SHP77 (cell line): ENCODE measurements around the gene HACD2.
"Not testable (repeated sequence)": the region's sequence is repeated elsewhere in the genome, so short reads cannot be mapped to it uniquely, and the experiment has no call there.

ENCODE experiments used
- DNase-seq, 2 experiments: peaks; one replicate each; lab custom pipeline; 2025; lab: John Stamatoyannopoulos, UW

The HACD2 gene

DNA sequence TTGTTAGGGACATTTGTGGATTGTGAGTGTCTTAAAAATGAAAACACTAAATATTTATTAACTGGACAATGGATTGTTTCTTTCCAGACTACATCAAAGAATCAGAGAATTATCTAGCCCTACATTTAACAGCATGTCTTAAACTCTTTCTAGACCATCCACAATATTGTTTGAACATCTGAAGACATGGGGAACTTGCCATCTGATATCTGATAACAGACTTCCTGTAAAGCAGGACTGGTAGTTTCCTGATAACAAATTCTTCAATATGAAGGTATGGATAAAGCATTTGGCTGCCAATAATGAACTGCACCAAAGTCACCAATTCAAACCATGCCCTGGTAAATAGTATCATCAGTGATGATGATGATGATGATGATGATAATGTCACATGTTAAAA is 26.2 kb upstream of the HACD2 start:
- DNase-seq = no peak

- no peak for DNase-seq
These were observed 25.5 kb upstream of the HACD2 start for GRCh38 chr3:123610331-123610730.

- no peak for DNase-seq
These were observed 24.2 kb upstream of the HACD2 start for GRCh38 chr3:123609063-123609462.

GRCh38 chr3:123608263-123608937 is 23.5 kb upstream of the HACD2 start:
- no peak for DNase-seq

DNA sequence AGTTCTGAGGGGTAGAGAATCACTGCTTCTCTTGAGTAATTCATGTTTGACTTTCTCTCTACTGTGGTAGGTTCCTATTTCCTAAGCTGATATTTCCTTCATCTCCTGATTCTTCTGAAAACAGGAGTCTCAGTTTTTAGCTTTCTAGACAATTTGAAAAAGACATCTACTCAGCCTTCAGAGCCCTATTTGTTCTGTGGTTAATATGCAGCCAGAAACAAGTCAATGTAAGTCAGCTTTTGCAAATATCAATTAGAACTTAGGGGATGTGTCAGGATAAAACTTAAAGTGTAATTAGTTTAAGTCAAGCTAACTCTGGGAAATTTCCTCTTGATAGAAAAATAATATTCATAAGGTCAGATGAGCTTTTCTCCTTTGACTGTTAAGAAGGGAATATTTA is 21.7 kb upstream of the HACD2 start:
- DNase-seq = no peak

DNA sequence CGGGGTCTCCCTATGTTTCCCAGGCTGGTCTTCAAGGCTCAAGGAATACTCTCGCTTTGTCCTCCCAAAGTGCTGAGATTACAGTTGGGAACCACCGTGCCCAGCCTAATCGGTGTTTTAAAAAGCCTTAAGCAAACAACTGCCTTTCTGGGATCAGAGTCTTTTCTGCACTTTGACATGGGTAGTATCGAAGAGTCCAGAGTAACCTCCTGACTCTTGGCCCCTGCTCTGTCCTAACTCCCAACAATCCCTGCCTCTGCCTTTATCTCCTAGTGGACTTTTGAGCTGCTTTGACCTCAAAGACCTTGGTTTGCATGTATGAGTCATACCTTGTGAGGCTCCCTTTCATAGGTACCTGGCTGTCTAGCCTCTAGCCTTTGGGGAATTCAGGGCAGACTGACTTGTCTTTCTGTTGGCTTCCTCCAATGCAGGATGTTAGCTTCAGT is 21.0 kb upstream of the HACD2 start:
- no peak for DNase-seq

GRCh38 chr3:123603153-123603552 is 18.3 kb upstream of the HACD2 start:
- DNase-seq = not testable (repeated sequence)

DNA sequence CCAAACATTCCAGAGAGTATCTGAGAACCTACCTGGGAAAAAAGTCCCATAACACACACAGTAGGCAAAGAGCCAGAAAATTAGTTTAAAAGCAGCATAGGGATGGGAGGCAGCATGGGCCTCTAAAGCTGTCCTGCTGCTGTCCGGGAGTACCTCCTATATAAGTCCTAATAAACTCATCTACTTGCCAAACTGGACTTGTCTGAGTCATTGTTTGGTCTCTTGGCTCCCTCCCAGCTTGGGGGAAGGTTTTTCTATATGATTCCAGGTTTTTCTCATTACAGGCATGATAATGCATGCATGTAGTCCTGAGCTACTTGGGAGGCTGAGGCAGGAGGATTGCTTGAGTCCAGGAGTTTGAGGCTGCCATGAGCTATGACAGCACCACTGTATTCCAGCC is 17.5 kb upstream of the HACD2 start:
- DNase-seq = peak in 1 of 2 experiments; percentile 0

DNA sequence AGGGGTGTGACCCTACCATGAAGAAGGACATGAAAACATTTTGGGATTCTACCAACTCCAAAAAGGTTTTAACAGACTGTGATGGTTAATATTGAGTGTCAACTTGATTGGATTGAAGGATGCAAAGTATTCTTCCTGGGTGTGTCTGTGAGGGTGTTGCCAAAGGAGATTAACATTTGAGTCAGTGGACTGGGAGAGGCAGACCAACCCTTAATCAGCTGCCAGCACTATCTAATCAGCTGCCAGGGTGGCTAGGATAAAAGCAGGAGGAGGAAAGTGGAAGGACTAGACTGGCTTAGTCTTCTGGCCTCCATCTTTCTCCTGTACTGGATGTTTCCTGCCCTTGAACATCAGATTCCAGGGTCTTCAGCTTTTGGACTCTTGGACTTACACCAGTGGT is 16.0 kb upstream of the HACD2 start:
- DNase-seq = not testable (repeated sequence)

DNA sequence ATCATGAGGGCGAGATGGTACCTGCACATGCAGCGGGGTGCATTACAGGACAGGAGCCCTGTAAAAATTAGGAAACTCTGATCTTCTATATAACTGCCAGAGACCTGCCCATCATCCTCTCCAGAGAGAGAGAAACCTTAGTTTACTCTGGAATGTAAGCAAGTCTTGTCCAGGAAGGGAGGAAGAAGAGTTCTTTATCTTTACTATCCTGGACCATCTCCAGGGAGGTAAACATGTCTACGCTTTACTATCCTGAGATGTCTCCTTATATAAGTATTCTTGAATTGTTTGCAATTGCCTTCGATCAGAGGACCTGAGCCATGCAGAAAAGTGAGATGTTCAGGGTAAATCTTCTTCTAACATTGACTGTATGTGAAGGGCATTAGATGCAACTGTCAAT is 12.7 kb upstream of the HACD2 start:
- DNase-seq = no peak

DNA sequence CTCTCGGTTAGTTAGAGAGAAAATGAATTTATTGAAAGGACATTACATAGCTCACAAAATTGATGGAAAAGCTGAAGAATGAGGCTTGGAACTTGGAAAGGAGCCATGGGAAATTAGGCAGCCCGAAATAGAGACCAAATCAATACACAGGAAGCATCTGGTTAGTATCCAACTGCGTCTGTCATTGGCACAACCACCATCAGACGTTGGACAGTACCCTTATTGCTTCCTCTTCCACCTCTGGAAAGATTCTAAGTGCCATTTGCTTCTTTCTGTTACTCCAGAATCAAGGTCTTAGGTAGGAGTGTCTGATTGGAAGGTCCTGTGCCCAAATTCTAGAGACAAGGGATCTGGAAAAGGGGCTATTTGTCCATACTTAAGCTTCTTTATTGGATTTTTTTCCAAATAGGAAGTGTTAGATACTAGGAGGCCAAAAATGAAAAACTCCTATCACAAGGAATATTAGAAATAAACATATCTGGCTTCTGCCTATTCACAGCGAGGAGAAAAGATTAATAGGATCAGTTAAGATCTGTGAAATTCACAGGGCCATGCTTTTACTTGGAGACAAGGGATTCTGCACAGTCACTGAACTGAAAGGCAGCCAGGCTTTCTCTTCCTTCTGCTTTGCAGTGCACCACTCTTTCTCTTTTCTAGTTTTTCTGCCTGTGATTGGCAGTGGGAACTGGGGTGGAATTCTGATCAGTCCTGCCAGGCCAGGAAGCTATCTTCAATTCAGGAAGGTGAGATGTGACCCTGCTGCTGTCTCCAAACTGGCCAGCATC is 10.7 kb upstream of the HACD2 start:
- DNase-seq = no peak

DNA sequence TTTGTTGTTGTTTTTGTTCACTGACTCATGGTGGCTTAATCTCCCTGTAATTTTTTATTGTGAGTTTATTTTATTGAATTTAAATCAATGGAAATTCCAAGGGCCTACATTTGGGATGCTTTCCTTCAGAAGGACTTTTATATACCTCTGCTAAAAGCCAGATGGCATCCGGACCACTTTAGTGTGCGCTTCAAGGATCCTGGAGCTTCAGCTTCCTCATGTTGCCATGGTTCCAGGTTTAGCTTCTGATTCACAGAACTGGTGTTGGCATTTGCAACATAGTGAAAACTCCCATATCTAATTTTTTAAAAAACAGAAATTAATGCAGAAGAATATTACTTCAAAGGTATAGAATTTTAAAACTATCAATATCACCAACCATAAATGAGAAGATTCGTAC is 8.5 kb upstream of the HACD2 start:
- DNase-seq = no peak

DNA sequence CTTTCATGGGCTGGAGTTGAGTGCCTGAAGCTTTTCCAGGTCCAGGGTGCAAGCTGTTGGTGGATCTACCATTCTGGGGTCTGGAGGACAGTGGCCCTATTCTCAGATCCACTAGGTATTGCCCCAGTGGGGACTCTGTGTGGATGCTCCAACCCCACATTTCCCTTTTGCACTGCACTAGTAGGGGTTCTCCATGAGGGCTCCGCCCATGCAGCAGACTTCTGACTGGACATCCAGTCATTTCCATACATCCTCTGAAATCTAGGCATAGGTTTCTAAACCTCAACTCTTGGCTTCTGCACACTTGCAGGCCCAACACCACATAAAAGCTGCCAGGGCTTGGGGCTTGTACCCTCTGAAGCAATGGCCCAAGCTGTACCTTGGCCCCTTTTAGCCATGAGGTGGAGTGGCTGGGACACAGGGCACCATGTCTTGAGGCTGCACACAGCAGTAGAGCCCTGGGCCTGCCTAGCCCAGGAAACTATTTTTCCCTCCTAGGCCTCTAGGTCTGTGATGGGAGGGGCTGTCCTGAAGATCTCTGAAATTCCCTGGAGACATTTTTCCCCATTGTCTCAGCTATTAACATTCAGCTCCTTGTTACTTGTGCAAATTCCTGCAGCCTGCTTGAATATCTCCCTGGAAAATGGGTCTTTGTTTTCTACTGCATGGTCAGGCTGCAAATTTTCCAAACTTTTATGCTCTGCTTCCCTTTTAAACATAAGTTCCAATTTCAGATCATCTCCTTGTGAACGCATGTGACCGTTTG is 6.0 kb upstream of the HACD2 start:
- no peak for DNase-seq

DNA sequence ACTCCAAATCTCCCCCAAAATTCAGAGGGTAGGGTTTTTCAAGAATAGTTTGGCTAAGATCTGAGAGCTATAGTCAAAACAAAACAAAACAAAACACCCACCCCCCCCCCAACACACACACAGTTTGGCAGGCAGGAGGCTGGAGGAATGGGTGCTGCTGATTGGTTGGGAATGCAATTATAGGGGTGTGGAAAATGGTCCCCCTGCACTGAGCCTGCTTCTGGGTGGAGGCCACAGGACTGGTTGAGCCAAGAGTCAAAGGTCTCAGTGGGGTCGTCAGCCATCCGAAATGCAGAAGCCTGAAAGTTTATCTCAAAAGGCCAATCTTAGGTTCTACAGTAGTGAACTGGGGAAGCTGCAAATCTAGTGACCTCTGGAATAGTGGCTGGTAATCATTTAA is 2.5 kb upstream of the HACD2 start:
- no peak for DNase-seq

DNA sequence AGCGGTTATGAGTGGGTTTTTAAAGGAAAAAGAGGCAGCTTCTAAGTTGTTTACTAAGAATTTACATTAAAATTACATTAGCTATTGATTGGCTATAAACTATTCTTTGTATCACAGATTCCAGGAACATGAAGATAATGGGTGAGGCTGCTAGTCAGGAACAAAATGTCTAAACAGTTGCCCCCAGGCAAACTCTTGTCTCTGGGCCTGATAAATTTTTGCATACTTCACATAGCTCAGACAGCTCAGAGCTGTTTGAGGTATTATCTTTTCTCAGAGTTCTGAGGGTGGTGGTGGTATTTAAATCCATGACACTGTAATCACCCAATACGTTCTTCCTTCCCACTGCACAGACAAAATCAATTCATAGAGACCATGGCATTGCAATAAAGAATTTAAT is 2.1 kb upstream of the HACD2 start:
- DNase-seq = no peak

DNA sequence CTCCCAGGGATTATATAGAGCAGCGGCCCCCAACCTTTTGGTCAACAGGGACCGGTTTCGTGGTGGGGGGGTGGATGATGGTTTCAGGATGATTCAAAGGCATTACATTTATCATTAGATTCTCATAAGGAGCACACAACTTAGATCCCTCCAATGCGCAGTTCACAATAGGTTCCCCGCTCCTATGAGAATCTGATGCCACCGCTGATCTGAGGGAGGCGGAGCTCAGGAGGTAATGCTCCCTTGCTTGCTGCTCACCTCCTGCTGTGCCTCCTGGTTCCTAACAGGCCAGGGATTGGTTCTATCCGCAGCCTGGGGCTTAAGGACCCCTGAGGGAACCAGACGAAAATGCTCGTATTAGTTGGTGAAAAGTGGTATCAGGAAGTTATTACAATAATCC is 1.3 kb upstream of the HACD2 start:
- peak; percentile 61 to 75 for DNase-seq

DNA sequence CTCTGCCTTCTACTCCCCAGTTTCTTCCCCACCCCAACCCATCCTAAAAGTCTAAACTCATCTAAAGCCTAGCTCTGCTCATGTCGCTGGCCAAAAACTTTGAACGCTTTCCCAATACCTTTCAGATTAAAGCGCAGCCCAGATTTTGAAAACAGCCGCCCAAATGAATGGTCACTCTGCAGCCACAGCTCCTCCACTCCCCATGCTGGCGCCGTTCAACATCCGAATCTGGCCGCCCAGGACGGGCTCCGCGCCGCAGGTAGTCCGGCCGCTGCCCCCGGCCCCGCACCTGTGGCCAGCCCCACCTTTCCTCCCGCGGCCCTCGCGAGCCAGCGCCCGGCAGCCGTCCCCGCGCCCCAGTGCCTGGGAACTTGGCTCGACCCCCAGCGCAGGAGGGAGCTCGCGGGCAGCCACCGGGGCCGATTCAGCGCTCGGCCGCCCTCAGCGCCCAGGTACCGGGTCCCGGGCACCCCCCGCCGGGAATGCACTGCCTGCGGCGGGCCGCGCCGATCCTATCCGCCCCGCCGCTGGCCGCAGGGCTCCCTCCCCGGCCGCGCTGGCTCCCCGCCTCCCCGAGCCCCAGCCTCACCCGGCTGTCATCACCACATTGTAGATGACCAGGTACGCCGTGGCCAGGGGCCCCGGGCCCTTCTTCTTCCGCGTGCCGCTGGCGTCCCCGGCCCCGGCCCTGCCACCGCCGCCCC is 417 bp downstream of the HACD2 start:
- peak in 1 of 2 experiments; percentile 40 for DNase-seq

DNA sequence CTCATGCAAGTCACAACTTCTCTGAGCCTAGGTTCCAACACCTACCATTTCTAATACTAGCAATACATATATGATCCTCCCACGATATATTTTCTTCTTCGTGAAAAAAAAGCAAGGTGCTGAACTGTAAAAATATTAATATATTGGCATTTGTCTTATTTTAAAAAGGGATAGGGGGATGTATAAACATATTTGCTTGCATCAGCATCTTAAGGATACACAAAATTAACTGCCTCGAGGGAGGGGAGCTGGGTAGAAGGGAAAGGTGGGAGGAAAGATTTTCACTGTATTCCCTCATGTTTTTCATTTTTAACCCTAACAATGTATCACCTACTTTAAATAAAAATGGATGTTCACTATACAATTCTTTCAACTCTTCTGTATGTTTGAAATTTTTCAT is 1.3 kb downstream of the HACD2 start:
- DNase-seq = no peak

GRCh38 chr3:123582315-123582714 is 2.5 kb downstream of the HACD2 start:
- DNase-seq = no peak

GRCh38 chr3:123576122-123576521 is 8.7 kb downstream of the HACD2 start:
- no peak for DNase-seq

DNA sequence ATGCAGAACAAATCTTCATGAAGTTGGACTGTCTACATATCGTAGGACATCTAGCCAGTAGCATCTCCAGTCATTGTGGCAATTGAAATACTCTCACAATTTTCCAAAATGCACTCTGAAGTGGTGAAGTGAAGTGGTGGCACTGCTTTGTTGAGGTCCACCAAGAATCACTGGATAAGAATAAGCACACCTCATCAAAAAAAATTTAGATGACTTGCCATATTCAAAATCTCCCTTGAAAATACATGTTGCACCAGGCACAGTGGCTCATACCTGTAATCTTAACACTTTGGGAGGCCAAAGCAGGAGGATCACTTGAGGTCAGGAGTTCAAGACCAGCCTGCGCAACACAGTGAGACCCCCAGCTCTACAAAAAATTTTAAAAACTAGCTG is 12.9 kb downstream of the HACD2 start:
- DNase-seq = no peak

DNA sequence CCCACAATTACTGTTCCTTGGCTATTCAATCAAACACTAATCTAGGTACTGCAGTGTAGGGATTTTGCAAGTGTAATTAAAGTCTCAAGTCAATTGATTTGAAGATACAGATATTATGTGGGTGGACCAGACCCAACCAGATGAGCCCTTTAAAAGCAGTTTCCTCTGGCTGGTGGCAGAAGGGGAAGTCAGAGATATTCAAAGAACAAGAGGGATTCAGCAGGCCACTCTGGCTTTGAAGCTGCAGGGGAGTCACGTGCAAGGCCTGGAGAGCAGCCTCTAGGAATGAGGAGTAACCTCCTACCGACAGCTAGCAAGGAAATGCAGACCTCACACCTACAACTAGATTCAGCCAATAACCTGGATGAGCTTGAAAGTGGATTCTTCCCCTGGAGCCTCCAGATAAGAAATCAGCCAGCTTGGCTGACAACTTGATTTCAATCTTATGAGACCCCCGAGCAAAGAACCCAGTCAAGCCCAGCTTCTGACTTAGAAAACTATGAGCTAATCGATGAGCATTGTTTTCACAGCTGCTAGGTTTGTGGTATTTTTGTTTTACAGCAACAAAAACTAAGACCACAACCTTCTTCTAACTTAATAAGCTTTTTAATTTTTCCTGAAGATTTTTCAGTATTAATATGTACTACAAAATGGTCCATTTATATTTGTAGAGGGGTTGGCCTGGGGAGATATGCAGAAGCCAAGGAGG is 13.4 kb downstream of the HACD2 start:
- no peak for DNase-seq
